Measurements from ENCODE around the gene TMEM30A. TPM values are rescaled to one million over a fixed set of nuclear protein-coding genes. Genes with fewer than 3 reads are reported as not detected.

Gene TMEM30A
- total RNA-seq, 1 experiment from 2014 or later: 70.3 TPM

DNA sequence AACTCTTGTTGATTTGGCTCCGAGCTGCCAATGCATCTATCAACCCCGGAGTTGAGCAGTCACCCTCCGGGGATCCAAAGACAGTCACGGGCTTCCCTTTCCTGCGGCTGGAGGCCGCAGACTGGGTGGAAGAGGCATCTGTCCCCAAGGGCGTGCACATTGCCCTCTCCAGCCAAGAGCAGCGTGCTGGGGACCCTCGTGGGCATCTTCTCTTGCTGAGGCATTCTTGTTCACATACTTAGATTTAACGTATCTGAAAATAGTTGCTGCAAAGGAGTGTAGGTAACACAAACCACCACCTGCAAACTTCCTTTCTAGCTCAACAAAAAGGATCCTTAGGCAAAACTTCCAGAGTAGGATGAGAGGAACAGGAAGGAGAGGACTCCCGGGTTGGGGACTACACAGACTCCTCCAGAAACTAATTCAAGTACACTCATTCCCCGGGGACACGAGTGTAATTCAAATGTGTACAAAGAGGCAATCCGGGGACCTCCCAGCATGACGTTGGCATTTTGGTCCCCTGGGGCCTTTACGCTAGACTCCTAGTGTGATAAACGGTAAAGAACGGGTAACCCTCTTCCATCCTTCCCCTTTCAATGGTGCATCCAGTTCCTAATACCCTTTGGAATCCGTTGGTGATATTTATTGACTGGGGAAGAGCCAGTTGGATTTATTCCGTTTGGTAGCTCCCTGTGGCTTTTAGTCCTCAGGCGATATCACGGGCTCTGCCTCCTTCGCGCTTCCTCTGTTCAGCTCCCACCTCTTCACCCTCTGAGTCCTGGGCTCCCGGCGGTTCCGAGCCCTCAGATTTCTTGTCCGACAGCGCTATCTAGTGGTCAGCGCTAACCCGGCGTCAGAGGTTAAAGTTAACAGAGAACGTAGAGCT lies 76.1 kb downstream of the TMEM30A start:
- peaks cover 5% of the 10 kb centered on the region; the same call in 1 of the 2 replicates for H3K4me1 ChIP-seq
- H3K9me3 ChIP-seq (replicated peaks): no peaks in the 10 kb centered on the region
- peak overlapping the region; percentile 49 for H3K4me3 ChIP-seq
- H3K27me3 ChIP-seq: no peaks in the 10 kb centered on the region
- H3K36me3 ChIP-seq: no peaks in the 10 kb centered on the region
- DNase-seq: peak; percentile 81 to 91
- no peak overlapping the region; the same call in 1 of the 2 replicates for H3K27ac ChIP-seq

DNA sequence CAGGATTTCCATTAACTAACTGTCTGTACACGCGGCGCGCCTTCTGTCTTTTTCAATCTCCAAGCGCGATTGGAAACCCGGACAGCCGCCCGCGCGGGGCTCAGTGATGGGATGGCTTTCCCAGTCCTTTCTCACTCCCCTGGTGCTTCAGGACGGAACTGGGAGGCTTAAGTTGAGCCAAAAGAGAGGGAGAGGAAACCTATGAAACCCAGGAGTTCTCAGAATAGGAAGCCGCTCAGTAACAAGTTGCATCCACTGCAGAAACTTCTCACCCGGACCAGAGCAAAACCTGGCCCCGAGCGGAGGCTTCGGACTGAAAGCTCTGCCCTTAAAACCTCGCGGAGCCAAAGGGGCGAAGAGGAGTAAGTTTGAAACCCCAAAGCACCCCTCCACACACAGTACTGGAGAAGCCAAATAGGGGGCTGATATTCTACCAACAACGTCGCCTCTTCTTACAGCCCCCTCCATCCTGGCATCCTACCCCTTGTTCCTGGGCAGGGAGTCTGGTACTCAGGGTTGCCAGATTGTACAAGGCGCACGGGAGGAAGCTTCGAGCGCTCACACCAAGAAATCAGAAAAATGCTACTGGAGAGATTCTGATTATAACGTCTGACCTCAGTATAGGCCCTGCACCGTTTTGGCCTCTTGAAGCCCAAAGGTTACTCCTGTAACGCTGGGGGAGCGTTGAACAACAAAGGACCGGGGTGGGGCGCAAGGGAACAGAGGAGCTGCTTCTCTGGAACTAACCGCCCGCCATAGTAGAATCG lies 77.8 kb downstream of the TMEM30A start:
- peak overlapping the region; percentile 80 for H3K27ac ChIP-seq
- no peaks in the 10 kb centered on the region for H3K27me3 ChIP-seq
- peak; percentile 25 to 34 for DNase-seq
- H3K4me1 ChIP-seq: peaks cover 10% of the 10 kb centered on the region; the same call in 1 of the 2 replicates
- no peaks in the 10 kb centered on the region for H3K36me3 ChIP-seq
- H3K4me3 ChIP-seq: peak overlapping the region; percentile 77
- H3K9me3 ChIP-seq (replicated peaks): no peaks in the 10 kb centered on the region

GRCh38 chr6:75205776-75206575 lies 78.6 kb downstream of the TMEM30A start, which contains the start of gene COL12A1:
Gene COL12A1 (minus strand): TSS chr6:75206053. CDS start chr6:75202792, 3,261 bp downstream.
- H3K27me3 ChIP-seq: no peaks in the 10 kb centered on the region
- peak; percentile 88 to 92 for DNase-seq
- H3K9me3 ChIP-seq (replicated peaks): no peaks in the 10 kb centered on the region
- H3K36me3 ChIP-seq: no peaks in the 10 kb centered on the region
- peak within 1 kb of the TSS; percentile 77 for H3K4me3 ChIP-seq
- peaks cover 7% of the 10 kb centered on the region; the same call in 1 of the 2 replicates for H3K4me1 ChIP-seq
- peak within 1 kb of the TSS; percentile 80 for H3K27ac ChIP-seq

- H3K9me3 ChIP-seq (replicated peaks): no peaks in the 10 kb centered on the region
- no peaks in the 10 kb centered on the region for H3K27me3 ChIP-seq
- H3K36me3 ChIP-seq: no peaks in the 10 kb centered on the region
- H3K4me1 ChIP-seq: peaks cover 7% of the 10 kb centered on the region; the same call in 1 of the 2 replicates
- peak overlapping the region; percentile 77 for H3K4me3 ChIP-seq
- H3K27ac ChIP-seq: peak overlapping the region; percentile 80
- DNase-seq: peak; percentile 69 to 71
These were observed 79.4 kb downstream of the TMEM30A start for GRCh38 chr6:75204959-75205775.

- Histone ChIP-seq H3K27me3 (no peaks in the 10 kb centered on the region), H3K4me3 (peak overlapping the region; percentile 77), H3K27ac (peak overlapping the region; percentile 80), H3K9me3 (replicated peaks) (no peaks in the 10 kb centered on the region), H3K4me1 (peaks cover 7% of the 10 kb centered on the region; the same call in 1 of the 2 replicates), H3K36me3 (no peaks in the 10 kb centered on the region)
- peak; percentile 86 to 92 for DNase-seq
These were observed 80.2 kb downstream of the TMEM30A start for GRCh38 chr6:75204217-75204958.

GRCh38 chr6:75203721-75204120 lies 80.9 kb downstream of the TMEM30A start:
- Histone ChIP-seq H3K9me3 (replicated peaks) (no peaks in the 10 kb centered on the region), H3K4me1 (peaks cover 7% of the 10 kb centered on the region; the same call in 1 of the 2 replicates), H3K27ac (peak overlapping the region; percentile 80), H3K4me3 (peak overlapping the region; percentile 77), H3K36me3 (no peaks in the 10 kb centered on the region), H3K27me3 (no peaks in the 10 kb centered on the region)
- peak in 1 of 2 experiments; percentile 29 for DNase-seq

Other genes with a start within 250 kb of the TMEM30A start
- 60.8 and 62.1 TPM in 2 replicates for gene COL12A1, start 78.7 kb downstream of the TMEM30A start, total RNA-seq (2014; rRNA removed; shearing (Covaris generic))
- gene COX7A2, start 41.0 kb downstream of the TMEM30A start, total RNA-seq (2014; rRNA removed; shearing (Covaris generic)): 192 and 254 TPM in 2 replicates
- gene FILIP1, start 209.0 kb upstream of the TMEM30A start, total RNA-seq (2014; rRNA removed; shearing (Covaris generic)): 0.08 TPM in 2 replicates

All from SJCRH30 (cell line).